WERI-Rb-1 (cell line): Measurements from ENCODE around the gene NHS.

Source experiments
- DNase-seq: peaks from one replicate; pipeline ENCODE4 v3.0.0-alpha.2; 2020
- H3K27ac ChIP-seq: fragments of 250-450 bp; sonication (Bioruptor Pico); 2 replicates; pipeline ENCODE4 v1.5.1; 2020; ENCODE audit warnings: mild to moderate bottlenecking, moderate library complexity
- H3K27me3 ChIP-seq: fragments of 250-450 bp; sonication (Bioruptor Pico); 2 replicates; pipeline ENCODE4 v1.5.1; 2021; ENCODE audit warnings: mild to moderate bottlenecking, low read depth, moderate library complexity; ENCODE audit not compliant: insufficient read depth, severe bottlenecking
- H3K36me3 ChIP-seq: fragments of 250-450 bp; sonication (Bioruptor Pico); 2 replicates; pipeline ENCODE4 v1.5.1; 2020; ENCODE audit warnings: mild to moderate bottlenecking, moderate library complexity
- H3K4me3 ChIP-seq: 2 replicates; pipeline ENCODE4 v1.5.1; 2011; ENCODE audit warnings: low read depth, mild to moderate bottlenecking, control low read depth, low read length
- H3K9me3 ChIP-seq: fragments of 250-450 bp; sonication (Bioruptor Pico); 2 replicates; pipeline ENCODE4 v1.5.1; 2021; ENCODE audit warnings: mild to moderate bottlenecking, moderate library complexity; ENCODE audit not compliant: severe bottlenecking
- TF ChIP-seq, protein P1 (sequence below): IDR thresholded peaks from 2 replicates; pipeline ENCODE4 v1.5.1; 2011; ENCODE audit warnings: low read depth, mild to moderate bottlenecking, control low read depth, inconsistent platforms, low read length

Gene NHS

DNA sequence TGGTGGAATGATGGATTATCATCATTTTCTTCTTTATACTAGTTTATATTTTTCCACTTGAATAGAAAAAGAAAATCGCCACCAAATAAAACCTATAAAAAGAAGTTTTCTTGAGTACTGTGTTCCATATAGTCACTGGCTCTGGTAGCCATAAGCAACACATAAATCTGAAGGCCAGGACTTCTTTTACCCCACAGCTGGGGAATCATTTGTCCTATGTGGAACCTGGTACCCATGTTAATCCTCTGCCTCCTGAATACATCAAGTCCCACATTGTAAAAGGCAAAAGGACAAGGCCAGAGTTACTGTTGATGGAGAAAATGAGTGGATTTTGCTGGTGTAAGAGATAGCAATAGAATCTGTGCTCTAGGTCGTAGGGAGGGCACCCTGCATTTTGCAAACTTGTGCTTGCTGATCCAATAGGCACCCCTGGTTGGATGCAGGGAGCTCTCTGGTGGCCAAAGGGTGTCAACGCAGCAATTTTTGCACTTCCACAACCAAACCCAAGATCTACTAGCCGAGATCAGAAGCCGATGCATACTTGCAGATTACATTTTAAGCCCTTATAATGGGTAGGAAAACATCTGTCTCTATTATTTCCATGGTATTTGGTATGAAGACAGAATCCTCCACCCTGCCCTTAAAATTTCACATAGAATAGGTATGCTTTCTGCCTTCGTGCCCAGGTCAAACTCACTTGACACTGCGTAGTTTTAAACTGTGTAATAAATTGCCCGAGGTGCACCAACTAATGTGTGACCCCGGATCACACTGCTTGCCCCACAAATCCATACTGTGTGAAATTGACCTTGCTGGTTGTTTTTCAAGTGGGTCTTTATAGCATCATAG lies 216.1 kb downstream of the NHS start:
- Histone ChIP-seq H3K4me3 (no peak overlapping the region), H3K36me3 (no peaks in the 10 kb centered on the region), H3K27me3 (peaks cover 10% of the 10 kb centered on the region), H3K9me3 (no peaks in the 10 kb centered on the region), H3K27ac (no peak overlapping the region)
- TF ChIP-seq, protein P1, sequence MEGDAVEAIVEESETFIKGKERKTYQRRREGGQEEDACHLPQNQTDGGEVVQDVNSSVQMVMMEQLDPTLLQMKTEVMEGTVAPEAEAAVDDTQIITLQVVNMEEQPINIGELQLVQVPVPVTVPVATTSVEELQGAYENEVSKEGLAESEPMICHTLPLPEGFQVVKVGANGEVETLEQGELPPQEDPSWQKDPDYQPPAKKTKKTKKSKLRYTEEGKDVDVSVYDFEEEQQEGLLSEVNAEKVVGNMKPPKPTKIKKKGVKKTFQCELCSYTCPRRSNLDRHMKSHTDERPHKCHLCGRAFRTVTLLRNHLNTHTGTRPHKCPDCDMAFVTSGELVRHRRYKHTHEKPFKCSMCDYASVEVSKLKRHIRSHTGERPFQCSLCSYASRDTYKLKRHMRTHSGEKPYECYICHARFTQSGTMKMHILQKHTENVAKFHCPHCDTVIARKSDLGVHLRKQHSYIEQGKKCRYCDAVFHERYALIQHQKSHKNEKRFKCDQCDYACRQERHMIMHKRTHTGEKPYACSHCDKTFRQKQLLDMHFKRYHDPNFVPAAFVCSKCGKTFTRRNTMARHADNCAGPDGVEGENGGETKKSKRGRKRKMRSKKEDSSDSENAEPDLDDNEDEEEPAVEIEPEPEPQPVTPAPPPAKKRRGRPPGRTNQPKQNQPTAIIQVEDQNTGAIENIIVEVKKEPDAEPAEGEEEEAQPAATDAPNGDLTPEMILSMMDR: peak; percentile 81
- DNase-seq: peak; percentile 42

DNA sequence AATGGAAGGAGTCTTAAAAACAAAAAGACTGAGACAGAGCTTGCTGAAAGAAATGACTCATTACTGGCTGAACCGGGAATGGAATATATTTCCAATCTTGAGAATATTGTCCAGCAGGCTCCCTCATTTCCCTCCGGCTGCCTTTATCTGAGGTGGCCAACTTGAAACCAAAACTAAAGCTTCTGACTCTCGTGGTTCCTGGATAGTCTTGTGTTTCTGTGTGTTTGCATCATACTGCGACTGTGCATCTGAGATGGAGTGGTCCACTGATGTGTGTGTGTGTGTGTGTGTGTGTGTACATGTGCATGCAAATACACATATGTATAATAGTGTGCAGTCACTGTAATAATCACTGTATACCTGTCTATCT lies 216.7 kb downstream of the NHS start:
- H3K36me3 ChIP-seq: no peaks in the 10 kb centered on the region
- no peak overlapping the region for H3K27ac ChIP-seq
- H3K9me3 ChIP-seq: no peaks in the 10 kb centered on the region
- no peak for DNase-seq
- TF ChIP-seq, protein P1: no peak
- no peak overlapping the region for H3K4me3 ChIP-seq
- peaks cover 10% of the 10 kb centered on the region for H3K27me3 ChIP-seq

DNA sequence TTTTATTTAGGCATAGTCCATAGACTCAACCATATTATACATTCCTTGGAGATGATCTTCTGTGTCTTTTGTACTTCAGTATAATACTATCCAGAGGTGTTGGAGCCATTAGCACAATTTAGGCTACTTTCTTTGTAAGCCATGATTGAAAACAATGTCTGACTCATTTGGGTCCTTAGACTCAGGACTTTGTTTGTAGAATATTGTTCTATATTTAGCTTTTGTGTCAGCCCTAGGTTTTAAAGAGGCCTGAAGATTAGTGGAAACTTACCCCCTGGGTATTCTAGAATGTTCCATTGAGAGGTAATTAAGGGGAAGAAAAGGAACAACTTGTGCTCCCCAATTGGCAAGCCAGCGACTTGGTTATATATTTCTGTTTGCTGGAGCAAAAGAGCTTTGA lies 217.1 kb downstream of the NHS start:
- no peak overlapping the region for H3K27ac ChIP-seq

DNA sequence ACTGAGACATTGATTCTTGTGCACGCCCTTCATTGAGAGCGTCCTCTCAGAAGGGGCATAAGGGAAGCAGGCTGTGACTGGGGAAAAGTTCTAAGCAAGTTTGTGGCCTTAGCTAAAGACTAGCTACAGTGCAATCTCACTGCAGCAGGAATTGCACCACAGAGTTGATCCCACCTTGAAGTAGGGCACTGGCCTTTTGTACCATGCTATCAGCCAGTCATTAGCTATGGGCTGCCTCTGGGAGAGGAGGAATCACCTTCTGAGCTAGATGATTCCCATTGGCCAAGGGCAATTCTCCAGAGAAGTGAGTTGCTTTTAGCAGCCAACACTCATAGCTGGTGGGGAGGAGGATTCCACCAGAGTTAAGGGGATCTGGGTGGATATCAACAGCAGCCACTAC lies 219.7 kb downstream of the NHS start:
- H3K9me3 ChIP-seq: no peaks in the 10 kb centered on the region
- no peak overlapping the region for H3K4me3 ChIP-seq
- TF ChIP-seq, protein P1: no peak
- peaks cover 6% of the 10 kb centered on the region for H3K27me3 ChIP-seq
- H3K27ac ChIP-seq: no peak overlapping the region
- no peak for DNase-seq
- no peaks in the 10 kb centered on the region for H3K36me3 ChIP-seq

More for the DNA sequence above, 217.1 kb downstream of the NHS start:
- Histone ChIP-seq H3K27me3 (peaks cover 9% of the 10 kb centered on the region), H3K36me3 (no peaks in the 10 kb centered on the region), H3K4me3 (no peak overlapping the region), H3K9me3 (no peaks in the 10 kb centered on the region)
- TF ChIP-seq, protein P1: no peak
- DNase-seq: no peak

DNA sequence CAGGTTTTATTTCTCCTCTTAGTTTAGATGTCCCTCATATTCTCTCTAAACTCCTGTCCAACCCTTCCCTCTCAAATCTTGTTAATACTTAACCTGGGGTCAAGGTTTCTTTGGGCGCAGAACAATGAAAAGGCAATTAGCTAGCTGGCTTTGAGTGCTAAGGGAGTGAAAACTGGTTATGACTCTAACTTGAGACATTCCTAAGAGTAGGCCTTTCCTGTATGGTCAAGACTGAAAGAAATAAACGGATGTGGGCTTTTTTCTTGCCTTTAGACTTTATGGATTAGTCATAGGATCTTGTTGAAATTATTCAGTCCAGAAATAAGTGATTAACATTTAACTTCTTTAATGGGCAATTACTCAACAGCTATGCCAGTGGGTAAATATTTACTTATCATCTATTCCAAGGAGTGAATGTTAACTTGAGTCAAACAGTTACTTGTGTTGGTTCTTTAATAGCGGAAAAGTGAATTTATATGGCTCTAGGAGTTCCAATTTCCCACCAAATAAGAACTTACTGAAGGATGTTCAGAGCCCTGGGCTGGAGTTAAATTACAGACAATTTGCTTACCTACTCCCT lies 220.5 kb downstream of the NHS start:
- Histone ChIP-seq H3K27me3 (peaks cover 6% of the 10 kb centered on the region), H3K36me3 (no peaks in the 10 kb centered on the region), H3K4me3 (no peak overlapping the region), H3K27ac (no peak overlapping the region), H3K9me3 (no peaks in the 10 kb centered on the region)
- no peak for DNase-seq
- TF ChIP-seq, protein P1: no peak
